ENCODE measurements around the gene SLC22A7.

GRCh38 chr6:43331891-43332290 is 33.8 kb downstream of the SLC22A7 start:
- TF ChIP-seq CTCF (conservative IDR thresholded peaks at IDR 0.05; ENCODE audit: low read depth in 2 of 2) = no peak
- TF ChIP-seq EZH2 (IDR thresholded peaks at IDR 0.05; ENCODE audit: low read depth, unreplicated experiment) = no peak
- no peak for TF ChIP-seq JUNB (IDR thresholded peaks at IDR 0.05; ENCODE audit: unreplicated experiment)
- no peak for TF ChIP-seq STAT1 (IDR thresholded peaks at IDR 0.05; ENCODE audit: unreplicated experiment)
